ENCODE data around the gene JMJD7.
"Not testable (repeated sequence)": the region's sequence is repeated elsewhere in the genome, so short reads cannot be mapped to it uniquely, and the experiment has no call there.

The JMJD7 gene

GRCh38 chr15:41822957-41823356 lies 4.9 kb upstream of the JMJD7 start:
- DNase-seq = no peak

GRCh38 chr15:41823502-41823901 lies 4.4 kb upstream of the JMJD7 start:
- DNase-seq = no peak

- no peak for DNase-seq
Measured at GRCh38 chr15:41824062-41824745, 3.7 kb upstream of the JMJD7 start.

- DNase-seq = no peak
Measured at GRCh38 chr15:41825145-41825544, 2.7 kb upstream of the JMJD7 start.

- no peak for DNase-seq
Measured at GRCh38 chr15:41825572-41826535, 2.0 kb upstream of the JMJD7 start.

GRCh38 chr15:41827290-41827879 lies 507 bp upstream of the JMJD7 start:
- no peak for DNase-seq

GRCh38 chr15:41828807-41829141 lies 882 bp downstream of the JMJD7 start:
- DNase-seq = no peak

GRCh38 chr15:41829959-41830646 lies 2.2 kb downstream of the JMJD7 start:
- DNase-seq = no peak

GRCh38 chr15:41831291-41831690 lies 3.4 kb downstream of the JMJD7 start:
- not testable (repeated sequence) for DNase-seq

- DNase-seq = no peak
Measured at GRCh38 chr15:41832208-41832607, 4.3 kb downstream of the JMJD7 start.

GRCh38 chr15:41832875-41833274 lies 5.0 kb downstream of the JMJD7 start:
- DNase-seq = no peak

- DNase-seq = no peak
Measured at GRCh38 chr15:41834096-41834495, 6.2 kb downstream of the JMJD7 start.

GRCh38 chr15:41836073-41836472 lies 8.2 kb downstream of the JMJD7 start:
- DNase-seq = no peak

GRCh38 chr15:41836713-41837454 lies 9.0 kb downstream of the JMJD7 start:
- no peak for DNase-seq

- no peak for DNase-seq
Measured at GRCh38 chr15:41838400-41838897, 10.6 kb downstream of the JMJD7 start, which contains the start of gene PLA2G4B. Gene PLA2G4B, plus strand, starts transcription at chr15:41838847. Its CDS starts 67 bp downstream, at chr15:41838914.

GRCh38 chr15:41839781-41840491 lies 12.0 kb downstream of the JMJD7 start:
- no peak for DNase-seq

- DNase-seq = no peak
Measured at GRCh38 chr15:41840673-41841072, 12.8 kb downstream of the JMJD7 start.

- no peak for DNase-seq
Measured at GRCh38 chr15:41841131-41841530, 13.2 kb downstream of the JMJD7 start.

GRCh38 chr15:41842229-41842628 lies 14.3 kb downstream of the JMJD7 start:
- DNase-seq = no peak

GRCh38 chr15:41843571-41843970 lies 15.7 kb downstream of the JMJD7 start:
- no peak for DNase-seq

GRCh38 chr15:41844814-41845213 lies 16.9 kb downstream of the JMJD7 start:
- DNase-seq = no peak
